Tibial nerve (tissue), 4 donors: ENCODE data around the gene GABRG2. TPM values are rescaled to one million over a fixed set of nuclear protein-coding genes. Genes with fewer than 3 reads are reported as not detected.

Experiments used
- DNase-seq, 2 donors: peaks; one replicate each; pipeline ENCODE4 v3.0.0-alpha.2; 2019; ENCODE audit warnings: low spot score in 2 of 2
- H3K27ac ChIP-seq, 4 donors: fragments of 200-600 bp; sonication (generic) in 3 of 4; one replicate each; pipeline ENCODE4 v1.5.1; 2017 to 2019; ENCODE audit warnings: mild to moderate bottlenecking in 1 of 4
- H3K27me3 ChIP-seq, 2 donors: fragments of 200-600 bp; sonication (generic) in 1 of 2; one replicate each; pipeline versions ENCODE4 v1.5.1 to v1.6.0; 2017 to 2019
- H3K36me3 ChIP-seq, 3 donors: fragments of 200-600 bp; sonication (generic); one replicate each; pipeline ENCODE4 v1.5.1; 2018 to 2019
- H3K4me1 ChIP-seq, 4 donors: fragments of 200-600 bp; sonication (generic) in 3 of 4; one replicate each; pipeline ENCODE4 v1.5.1; 2017 to 2019
- H3K4me3 ChIP-seq, 4 donors: fragments of 200-600 bp; sonication (generic) in 3 of 4; one replicate each; pipeline ENCODE4 v1.5.1; 2017 to 2019; ENCODE audit warnings: mild to moderate bottlenecking in 1 of 4, moderate library complexity in 1 of 4
- H3K9me3 ChIP-seq, 4 donors: fragments of 200-600 bp; sonication (generic) in 3 of 4; one replicate each; pipeline ENCODE4 v1.5.1; 2017 to 2019
- EP300 ChIP-seq, 2 donors: sonication (generic); formaldehyde crosslinking; IDR thresholded peaks; one replicate each; pipeline ENCODE4 v1.6.1; 2017; ENCODE audit warnings: antibody characterized with exemption in 2 of 2, mild to moderate bottlenecking in 1 of 2
- POLR2A ChIP-seq, 2 donors: fragments of 450-650 bp; IDR thresholded peaks; one replicate each; pipeline ENCODE4 v1.6.1; 2017; ENCODE audit warnings: antibody characterized with exemption in 2 of 2, mild to moderate bottlenecking in 2 of 2, moderate library complexity in 2 of 2
- WGBS, 2 donors: methylation state at CpG; one replicate each; pipeline ENCODE4 v1.1.5; 2018; 5-methylcytosine and 5-hydroxymethylcytosine counted together
- total RNA-seq, 4 donors: library from RNA; depleted of rRNA; stranded (reverse); fragments of >200 nt; gene quantifications; one replicate each; pipeline ENCODE4 v1.1.0, GENCODE V29; 2016
- TF ChIP-seq, protein P1 (sequence below), 5 experiments: fragments of 200-600 bp in 3 of 5; fragments of 450-650 bp in 2 of 5; sonication (generic) in 3 of 5; IDR thresholded peaks; one replicate each; pipeline ENCODE4 v1.5.1; 2016 to 2019; ENCODE audit warnings: antibody characterized with exemption in 5 of 5, mild to moderate bottlenecking in 3 of 5, moderate library complexity in 2 of 5

The GABRG2 gene
- total RNA-seq, 4 donors from 2014 or later = not detected

DNA sequence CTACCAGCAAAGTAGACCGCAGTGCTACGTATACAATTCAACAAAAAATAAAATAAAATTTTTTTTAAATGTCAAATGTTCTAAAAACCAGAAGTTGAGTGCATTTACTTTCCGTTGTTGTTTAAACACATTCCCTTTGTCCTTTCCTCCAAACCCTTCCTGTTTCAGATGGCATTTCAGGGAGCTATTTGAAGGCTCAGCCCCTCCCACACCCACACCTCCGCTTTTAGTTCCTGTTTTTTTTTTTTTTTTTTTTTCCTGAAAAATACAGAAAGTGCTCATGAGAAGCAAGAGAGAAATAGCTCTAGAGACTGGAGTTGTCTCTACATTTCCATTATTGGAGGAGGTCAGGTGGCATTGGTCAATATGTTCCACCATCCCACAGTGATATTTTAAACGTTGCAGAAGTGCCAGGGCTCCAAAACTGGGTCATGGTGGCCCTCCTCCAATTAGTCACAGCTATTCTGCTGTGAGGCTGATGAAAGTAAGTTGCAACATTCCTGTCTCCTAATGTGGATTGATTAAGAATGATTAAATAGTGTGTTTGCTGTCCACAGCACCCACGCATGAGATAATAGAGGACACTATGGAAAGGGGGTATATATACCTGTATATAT lies 106.9 kb downstream of the GABRG2 start:
- 59 to 63% methylated on average over 6 of the region's 6 CpGs for WGBS, 2 donors
- H3K4me3 ChIP-seq = no peak overlapping the region
- no peak for TF ChIP-seq EP300 (IDR thresholded peaks at IDR 0.05)
- no peaks in the 10 kb centered on the region for H3K4me1 ChIP-seq
- H3K9me3 ChIP-seq = no peaks in the 10 kb centered on the region
- no peak overlapping the region for H3K27ac ChIP-seq
- H3K27me3 ChIP-seq = no peaks in the 10 kb centered on the region
- no peaks in the 10 kb centered on the region for H3K36me3 ChIP-seq
- no peak for DNase-seq

DNA sequence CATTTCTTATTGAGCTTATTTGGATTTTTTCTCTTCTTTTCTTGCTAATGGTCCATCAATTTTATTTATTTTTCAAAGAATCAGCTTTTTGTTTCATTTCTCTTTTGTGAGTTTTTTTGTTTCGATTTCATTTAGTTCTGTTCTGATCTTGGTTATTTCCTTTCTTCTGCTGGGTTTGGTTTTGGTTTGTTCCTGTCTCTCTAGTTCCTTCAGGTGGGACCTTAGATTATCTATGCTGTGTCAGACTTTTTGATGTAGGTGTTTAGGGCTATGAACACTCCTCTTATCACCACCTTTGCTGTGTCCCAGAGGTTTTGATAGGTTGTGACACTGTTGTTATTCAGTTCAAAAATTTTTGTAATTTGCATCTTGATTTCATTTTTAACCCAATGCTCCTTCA lies 119.8 kb downstream of the GABRG2 start:
- 82 to 86% methylated on average over 1 of the region's 1 CpG for WGBS, 2 donors
- H3K9me3 ChIP-seq = no peaks in the 10 kb centered on the region
- no peaks in the 10 kb centered on the region for H3K4me1 ChIP-seq
- no peak for TF ChIP-seq POLR2A (IDR thresholded peaks at IDR 0.05)
- TF ChIP-seq EP300 (IDR thresholded peaks at IDR 0.05) = no peak
- TF ChIP-seq, protein P1, sequence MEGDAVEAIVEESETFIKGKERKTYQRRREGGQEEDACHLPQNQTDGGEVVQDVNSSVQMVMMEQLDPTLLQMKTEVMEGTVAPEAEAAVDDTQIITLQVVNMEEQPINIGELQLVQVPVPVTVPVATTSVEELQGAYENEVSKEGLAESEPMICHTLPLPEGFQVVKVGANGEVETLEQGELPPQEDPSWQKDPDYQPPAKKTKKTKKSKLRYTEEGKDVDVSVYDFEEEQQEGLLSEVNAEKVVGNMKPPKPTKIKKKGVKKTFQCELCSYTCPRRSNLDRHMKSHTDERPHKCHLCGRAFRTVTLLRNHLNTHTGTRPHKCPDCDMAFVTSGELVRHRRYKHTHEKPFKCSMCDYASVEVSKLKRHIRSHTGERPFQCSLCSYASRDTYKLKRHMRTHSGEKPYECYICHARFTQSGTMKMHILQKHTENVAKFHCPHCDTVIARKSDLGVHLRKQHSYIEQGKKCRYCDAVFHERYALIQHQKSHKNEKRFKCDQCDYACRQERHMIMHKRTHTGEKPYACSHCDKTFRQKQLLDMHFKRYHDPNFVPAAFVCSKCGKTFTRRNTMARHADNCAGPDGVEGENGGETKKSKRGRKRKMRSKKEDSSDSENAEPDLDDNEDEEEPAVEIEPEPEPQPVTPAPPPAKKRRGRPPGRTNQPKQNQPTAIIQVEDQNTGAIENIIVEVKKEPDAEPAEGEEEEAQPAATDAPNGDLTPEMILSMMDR (IDR thresholded peaks at IDR 0.05) = no peak
- H3K27ac ChIP-seq = no peak overlapping the region
- no peaks in the 10 kb centered on the region for H3K36me3 ChIP-seq
- no peak overlapping the region for H3K4me3 ChIP-seq
- DNase-seq = no peak
- no peaks in the 10 kb centered on the region for H3K27me3 ChIP-seq

DNA sequence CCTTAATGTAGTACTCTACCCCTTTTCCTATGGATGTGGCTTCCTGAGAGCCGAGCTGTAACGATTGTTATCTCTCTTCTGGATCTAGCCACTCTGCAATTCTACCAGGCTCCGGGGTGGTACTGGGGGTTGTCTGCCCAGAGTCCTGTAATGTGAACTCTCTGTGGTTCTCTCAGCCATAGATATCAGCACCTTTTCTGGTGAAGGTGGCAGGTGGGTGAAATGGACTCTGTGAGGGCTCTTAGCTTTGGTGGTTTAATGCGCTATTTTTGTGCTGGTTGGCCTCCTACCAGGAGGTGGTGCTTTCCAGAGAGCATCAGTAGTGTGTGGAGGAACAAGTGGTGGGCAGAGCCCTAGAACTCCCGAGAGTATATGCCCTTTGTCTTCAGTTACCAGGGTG lies 122.1 kb downstream of the GABRG2 start:
- no peak overlapping the region for H3K27ac ChIP-seq
- no peak overlapping the region for H3K4me3 ChIP-seq
- WGBS, 2 donors = 87 to 89% methylated on average over 5 of the region's 5 CpGs
- TF ChIP-seq EP300 (IDR thresholded peaks at IDR 0.05) = no peak
- TF ChIP-seq, protein P1 (IDR thresholded peaks at IDR 0.05) = no peak
- TF ChIP-seq POLR2A (IDR thresholded peaks at IDR 0.05) = no peak
- H3K9me3 ChIP-seq = no peaks in the 10 kb centered on the region
- no peak for DNase-seq
- H3K36me3 ChIP-seq = no peaks in the 10 kb centered on the region
- no peaks in the 10 kb centered on the region for H3K27me3 ChIP-seq
- no peaks in the 10 kb centered on the region for H3K4me1 ChIP-seq

DNA sequence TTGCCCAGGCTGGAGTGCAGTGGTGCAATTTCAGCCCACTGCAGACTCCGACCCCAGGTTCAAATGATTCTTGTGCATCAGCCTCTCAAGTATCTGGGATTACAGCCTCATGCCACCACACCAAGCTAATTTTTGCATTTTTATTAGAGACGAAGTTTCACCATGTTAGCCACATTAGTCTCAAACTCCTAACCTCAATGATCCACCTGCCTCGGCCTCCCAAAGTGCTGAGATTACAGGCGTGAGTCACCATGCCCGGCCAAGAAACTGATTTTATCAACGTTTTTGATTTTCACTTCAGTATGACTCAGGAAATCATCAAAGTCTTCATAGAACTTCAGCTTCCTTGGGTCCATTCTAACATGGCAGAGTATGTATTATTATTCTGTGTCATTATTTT lies 125.4 kb downstream of the GABRG2 start:
- no peak overlapping the region for H3K27ac ChIP-seq
- 90 to 92% methylated on average over 6 of the region's 6 CpGs for WGBS, 2 donors
- no peaks in the 10 kb centered on the region for H3K36me3 ChIP-seq

DNA sequence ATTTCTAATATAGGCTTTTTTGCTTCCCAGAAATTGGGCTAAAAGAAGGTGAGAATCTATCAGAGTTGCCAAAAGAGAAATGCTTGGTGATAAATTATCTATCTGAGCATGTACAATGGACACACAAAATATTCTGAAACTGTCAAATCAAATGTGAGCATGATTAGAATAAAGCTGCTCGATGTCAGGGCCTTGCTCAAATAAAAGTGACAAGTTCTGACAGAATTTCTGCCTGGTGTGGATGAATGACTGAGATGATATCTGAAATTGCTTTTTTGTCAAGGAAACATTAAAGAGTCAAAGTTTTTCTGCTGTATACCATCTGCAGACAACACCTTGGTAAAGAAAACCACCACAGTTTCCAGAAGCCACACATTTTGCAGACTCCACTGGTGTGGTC lies 128.8 kb downstream of the GABRG2 start:
- DNase-seq = no peak
- H3K36me3 ChIP-seq = no peaks in the 10 kb centered on the region
- TF ChIP-seq POLR2A (IDR thresholded peaks at IDR 0.05) = no peak
- TF ChIP-seq, protein P1 (IDR thresholded peaks at IDR 0.05) = no peak
- TF ChIP-seq EP300 (IDR thresholded peaks at IDR 0.05) = no peak
- H3K27me3 ChIP-seq = no peaks in the 10 kb centered on the region
- 69 to 85% methylated on average over 1 of the region's 1 CpG for WGBS, 2 donors
- H3K9me3 ChIP-seq = no peaks in the 10 kb centered on the region
- no peaks in the 10 kb centered on the region for H3K4me1 ChIP-seq
- H3K4me3 ChIP-seq = no peak overlapping the region
- H3K27ac ChIP-seq = no peak overlapping the region

More for the DNA sequence above, 125.4 kb downstream of the GABRG2 start:
- Histone ChIP-seq H3K9me3 (no peaks in the 10 kb centered on the region), H3K4me1 (no peaks in the 10 kb centered on the region), H3K27me3 (no peaks in the 10 kb centered on the region), H3K4me3 (no peak overlapping the region)
- TF ChIP-seq, protein P1 (IDR thresholded peaks at IDR 0.05) = no peak
- TF ChIP-seq POLR2A (IDR thresholded peaks at IDR 0.05) (no peak), EP300 (IDR thresholded peaks at IDR 0.05) (no peak)
- DNase-seq = no peak
